ENCODE results near the gene DLX1.
A peak's percentile ranks its signal among the peaks of the same experiment; 100 is the strongest.

- TF ChIP-seq TEAD4 (IDR thresholded peaks at IDR 0.05; ENCODE audit: low read depth, low read length): no peak
- peak; percentile 52; the same call in 1 of the 2 replicates for TF ChIP-seq MAX (IDR thresholded peaks at IDR 0.05)
- TF ChIP-seq CTCF (IDR thresholded peaks at IDR 0.05; ENCODE audit: control extremely low read depth in 1 of 3, insufficient read depth in 1 of 3, low read depth in 1 of 3, low read length in 3 of 3): peak in 2 of 3 experiments; percentile 83 to 90; a peak in 3 of 4 replicates
Measured at GRCh38 chr2:172103471-172104272, 18.4 kb downstream of the DLX1 start.

All from H1 (cell line).